Neural crest cell (in vitro differentiated cells): ENCODE measurements around the gene HTR4. TPM values are rescaled to one million over a fixed set of nuclear protein-coding genes. Genes with fewer than 3 reads are reported as not detected.
"Not testable (repeated sequence)": the region's sequence is repeated elsewhere in the genome, so short reads cannot be mapped to it uniquely, and the experiment has no call there.

Experiments
- DNase-seq: peaks from one replicate; pipeline ENCODE4 v3.0.0; 2021; ENCODE audit warnings: low read depth, mixed read lengths, low spot score
- H3K27ac Mint-ChIP-seq: one replicate; pipeline ENCODE4 v1.8.0; 2021; ENCODE audit warnings: mild to moderate bottlenecking, mixed read lengths; ENCODE audit not compliant: unreplicated experiment
- H3K27me3 Mint-ChIP-seq: 2 replicates; pipeline ENCODE4 v1.8.0; 2021; ENCODE audit warnings: low read depth, mild to moderate bottlenecking, mixed read lengths
- H3K36me3 Mint-ChIP-seq: 2 replicates; pipeline ENCODE4 v1.8.0; 2021; ENCODE audit warnings: low read depth, mild to moderate bottlenecking, mixed read lengths
- H3K4me1 Mint-ChIP-seq: 2 replicates; pipeline ENCODE4 v1.8.0; 2021; ENCODE audit warnings: mixed read lengths
- H3K4me3 Mint-ChIP-seq: one replicate; pipeline ENCODE4 v1.8.0; 2021; ENCODE audit warnings: mild to moderate bottlenecking, mixed read lengths
- H3K9me3 Mint-ChIP-seq: 2 replicates; pipeline ENCODE4 v1.8.0; 2021; ENCODE audit warnings: mixed read lengths
- total RNA-seq: library from RNA; stranded (reverse); gene quantifications from 2 replicates; pipeline ENCODE4 v1.2.1, GENCODE V29; 2021
- TF ChIP-seq, protein P1 (sequence below): fragments of 200-600 bp; sonication (generic); conservative IDR thresholded peaks from 2 replicates; pipeline ENCODE4 v1.5.0; 2021; ENCODE audit warnings: antibody characterized with exemption, mild to moderate bottlenecking

Gene HTR4
- total RNA-seq, 1 donor from 2014 or later: not detected

DNA sequence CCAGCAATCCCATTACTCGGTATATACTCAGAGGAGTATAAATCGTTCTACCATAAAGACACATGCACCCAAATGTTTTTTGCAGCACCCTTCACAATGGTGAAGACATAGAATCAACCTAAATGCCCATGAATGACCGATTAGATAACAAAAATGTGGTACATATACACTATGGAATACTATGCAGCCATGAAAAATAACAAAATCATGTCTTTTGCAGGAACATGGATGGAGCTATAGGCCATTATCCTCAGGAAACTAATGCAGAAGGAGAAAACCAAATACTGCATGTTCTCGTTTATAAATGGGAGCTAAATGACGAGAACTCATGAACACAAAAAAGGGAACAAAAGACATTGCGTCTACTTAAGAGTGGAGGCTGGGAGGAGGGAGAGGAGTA, 114.5 kb downstream of the HTR4 start:
- DNase-seq: no peak
- peaks cover 50% of the 10 kb centered on the region for H3K27me3 Mint-ChIP-seq
- H3K9me3 Mint-ChIP-seq: no peaks in the 10 kb centered on the region
- H3K4me3 Mint-ChIP-seq: no peak overlapping the region
- no peaks in the 10 kb centered on the region for H3K36me3 Mint-ChIP-seq
- no peak overlapping the region for H3K27ac Mint-ChIP-seq
- H3K4me1 Mint-ChIP-seq: no peaks in the 10 kb centered on the region
- TF ChIP-seq, protein P1, sequence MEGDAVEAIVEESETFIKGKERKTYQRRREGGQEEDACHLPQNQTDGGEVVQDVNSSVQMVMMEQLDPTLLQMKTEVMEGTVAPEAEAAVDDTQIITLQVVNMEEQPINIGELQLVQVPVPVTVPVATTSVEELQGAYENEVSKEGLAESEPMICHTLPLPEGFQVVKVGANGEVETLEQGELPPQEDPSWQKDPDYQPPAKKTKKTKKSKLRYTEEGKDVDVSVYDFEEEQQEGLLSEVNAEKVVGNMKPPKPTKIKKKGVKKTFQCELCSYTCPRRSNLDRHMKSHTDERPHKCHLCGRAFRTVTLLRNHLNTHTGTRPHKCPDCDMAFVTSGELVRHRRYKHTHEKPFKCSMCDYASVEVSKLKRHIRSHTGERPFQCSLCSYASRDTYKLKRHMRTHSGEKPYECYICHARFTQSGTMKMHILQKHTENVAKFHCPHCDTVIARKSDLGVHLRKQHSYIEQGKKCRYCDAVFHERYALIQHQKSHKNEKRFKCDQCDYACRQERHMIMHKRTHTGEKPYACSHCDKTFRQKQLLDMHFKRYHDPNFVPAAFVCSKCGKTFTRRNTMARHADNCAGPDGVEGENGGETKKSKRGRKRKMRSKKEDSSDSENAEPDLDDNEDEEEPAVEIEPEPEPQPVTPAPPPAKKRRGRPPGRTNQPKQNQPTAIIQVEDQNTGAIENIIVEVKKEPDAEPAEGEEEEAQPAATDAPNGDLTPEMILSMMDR: no peak

DNA sequence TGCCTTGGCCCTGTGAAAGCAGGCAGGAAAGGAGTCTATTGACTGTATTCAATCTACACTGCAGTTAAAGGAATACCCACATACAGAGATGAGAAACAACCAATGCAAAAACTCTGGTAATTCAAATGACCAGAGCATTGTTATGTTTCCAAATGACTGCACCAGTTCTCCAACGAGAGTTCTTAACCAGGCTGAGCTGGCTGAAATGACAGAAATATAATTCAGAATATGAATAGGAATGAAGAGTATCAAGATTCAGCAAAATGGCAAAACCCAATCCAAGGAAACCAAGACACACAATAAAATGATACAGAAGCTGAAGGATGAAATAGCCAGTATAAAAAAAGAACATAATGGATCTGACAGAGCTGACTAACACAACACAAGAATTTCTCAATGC, 119.1 kb downstream of the HTR4 start:
- no peaks in the 10 kb centered on the region for H3K4me1 Mint-ChIP-seq
- H3K27ac Mint-ChIP-seq: no peak overlapping the region
- no peaks in the 10 kb centered on the region for H3K36me3 Mint-ChIP-seq
- H3K9me3 Mint-ChIP-seq: peaks cover 8% of the 10 kb centered on the region
- DNase-seq: no peak
- no peak overlapping the region for H3K4me3 Mint-ChIP-seq
- TF ChIP-seq, protein P1: no peak
- peaks cover 30% of the 10 kb centered on the region for H3K27me3 Mint-ChIP-seq

DNA sequence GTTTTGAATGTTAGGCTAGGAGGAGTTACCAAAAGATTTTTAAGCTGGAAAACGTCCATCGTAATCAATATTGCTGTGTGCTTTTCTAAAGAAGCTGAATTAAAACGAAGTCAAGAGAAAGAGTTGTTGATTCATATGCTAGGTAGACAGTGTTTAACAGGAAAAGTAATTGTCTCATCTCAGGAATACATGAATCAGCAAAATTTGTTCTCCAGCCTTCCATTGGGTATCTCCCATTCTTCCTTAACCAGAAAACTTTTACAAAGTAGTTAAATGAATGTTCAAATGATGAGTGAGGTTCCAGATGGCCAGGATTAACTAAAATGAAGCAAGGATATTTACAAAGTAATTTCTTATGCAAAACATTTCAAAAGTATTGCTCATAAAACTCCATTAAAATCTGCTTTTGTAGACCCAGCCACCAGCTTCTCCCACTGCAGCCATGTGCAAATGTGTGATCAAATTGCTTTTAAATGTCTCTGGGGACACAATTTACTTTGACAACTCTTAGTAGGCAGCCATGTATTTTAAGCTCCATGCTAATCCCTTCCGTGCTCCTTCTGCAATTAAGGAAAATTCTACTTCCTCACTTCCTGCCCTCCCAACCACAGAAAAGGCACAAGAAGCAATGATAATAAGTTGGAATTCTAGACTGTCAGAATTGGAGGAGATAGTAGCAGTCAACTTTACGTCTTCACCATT, 121.2 kb downstream of the HTR4 start:
- no peak for DNase-seq
- Mint-ChIP-seq H3K27me3 (peaks cover 27% of the 10 kb centered on the region), H3K4me1 (no peaks in the 10 kb centered on the region), H3K4me3 (no peak overlapping the region), H3K36me3 (peaks cover 5% of the 10 kb centered on the region), H3K9me3 (peaks cover 13% of the 10 kb centered on the region), H3K27ac (no peak overlapping the region)
- TF ChIP-seq, protein P1: no peak

DNA sequence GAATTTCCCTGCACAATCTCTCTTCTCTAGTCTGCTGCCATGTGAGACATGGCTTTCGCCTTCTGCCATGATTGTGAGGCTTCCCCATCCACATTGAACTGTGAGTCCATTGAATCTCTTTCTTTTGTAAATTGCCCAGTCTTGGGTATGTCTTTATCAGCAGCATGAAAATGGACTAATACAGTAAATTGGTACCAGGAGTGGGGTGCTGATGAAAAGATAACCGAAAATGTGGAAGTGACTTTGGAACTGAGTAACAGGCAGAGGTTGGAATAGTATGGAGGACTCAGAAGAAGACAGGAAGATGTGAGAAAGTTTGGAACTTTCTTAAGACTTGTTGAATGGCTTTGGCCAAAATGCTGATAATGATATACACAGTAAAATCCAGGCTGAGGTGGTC, 124.9 kb downstream of the HTR4 start:
- H3K36me3 Mint-ChIP-seq: not testable (repeated sequence)
- H3K9me3 Mint-ChIP-seq: peaks cover 13% of the 10 kb centered on the region

DNA sequence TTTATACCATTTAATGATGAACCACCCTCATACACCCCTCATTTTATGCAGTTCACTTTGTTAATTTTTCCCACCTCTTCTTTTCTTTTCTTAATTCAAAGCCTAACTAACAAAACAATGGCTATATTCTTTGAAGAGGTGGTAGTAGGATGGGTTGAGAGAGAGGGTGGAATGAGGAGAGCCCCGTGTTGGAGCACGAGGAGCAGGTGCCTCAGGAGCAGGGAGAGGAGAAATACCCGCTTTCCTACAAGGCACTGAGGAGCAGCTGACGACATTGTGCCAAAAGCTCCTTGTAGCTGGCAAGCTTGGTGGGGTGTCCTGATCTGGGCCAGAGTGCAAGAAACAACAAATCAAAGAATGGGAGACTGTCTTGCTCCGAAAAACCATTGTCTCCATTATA, 129.6 kb downstream of the HTR4 start:
- no peak overlapping the region for H3K4me3 Mint-ChIP-seq
- H3K27me3 Mint-ChIP-seq: peaks cover 27% of the 10 kb centered on the region
- no peaks in the 10 kb centered on the region for H3K4me1 Mint-ChIP-seq
- DNase-seq: no peak
- no peak overlapping the region for H3K27ac Mint-ChIP-seq
- TF ChIP-seq, protein P1: no peak
- peaks cover 4% of the 10 kb centered on the region for H3K36me3 Mint-ChIP-seq
- peaks cover 4% of the 10 kb centered on the region for H3K9me3 Mint-ChIP-seq

More for the DNA sequence above, 124.9 kb downstream of the HTR4 start:
- not testable (repeated sequence) for DNase-seq, H3K27ac Mint-ChIP-seq, H3K4me3 Mint-ChIP-seq, H3K4me1 Mint-ChIP-seq
- peaks cover 15% of the 10 kb centered on the region for H3K27me3 Mint-ChIP-seq

DNA sequence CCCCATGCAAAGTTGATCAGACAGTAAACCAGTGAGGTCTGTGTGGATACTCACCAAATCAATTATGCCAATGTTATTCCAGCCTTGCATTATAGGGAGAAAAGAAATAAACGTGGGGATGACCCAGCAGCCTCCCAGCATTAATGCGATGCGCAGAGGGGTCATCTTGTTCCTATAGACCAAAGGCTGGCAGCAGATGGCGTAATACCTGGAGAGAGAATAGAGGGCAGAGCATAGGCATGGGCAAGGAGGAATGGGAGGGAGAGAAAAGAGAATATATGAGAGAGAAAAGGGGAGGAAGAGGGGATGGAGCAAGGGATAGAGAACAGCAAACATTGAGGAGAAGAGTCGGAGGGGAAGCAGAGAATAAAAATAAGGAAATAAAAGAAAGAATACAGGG, 131.2 kb downstream of the HTR4 start:
- H3K36me3 Mint-ChIP-seq: no peaks in the 10 kb centered on the region
- H3K27me3 Mint-ChIP-seq: peaks cover 30% of the 10 kb centered on the region
- TF ChIP-seq, protein P1: no peak
- no peak for DNase-seq
- no peak overlapping the region for H3K27ac Mint-ChIP-seq
- H3K9me3 Mint-ChIP-seq: no peaks in the 10 kb centered on the region
- no peaks in the 10 kb centered on the region for H3K4me1 Mint-ChIP-seq
- H3K4me3 Mint-ChIP-seq: no peak overlapping the region
